ENCODE data around the gene NDUFS3. TPM values are rescaled to one million over a fixed set of nuclear protein-coding genes. Genes with fewer than 3 reads are reported as not detected.

The NDUFS3 gene
- total and polyA plus RNA-seq, 2 of the 13 experiments (the other 11 are each of a cell fraction or from before 2014, with no cell fraction given), result 151 to 184 TPM

- no peak for TF ChIP-seq AFF4 (CRISPR knock-in tag; IDR thresholded peaks at IDR 0.05)
- TF ChIP-seq ZNF570 (CRISPR knock-in tag; IDR thresholded peaks at IDR 0.05; ENCODE audit: borderline replicate concordance), result no peak
- no peak; the same call in 1 of the 2 replicates for TF ChIP-seq TFAP4 (IDR thresholded peaks at IDR 0.05; ENCODE audit: borderline replicate concordance, low read depth)
- TF ChIP-seq RBFOX2 (IDR thresholded peaks at IDR 0.05; ENCODE audit: low read depth, low read length), result peak; percentile 95
- peak; percentile 74 for TF ChIP-seq HES4 (CRISPR knock-in tag; IDR thresholded peaks at IDR 0.05; ENCODE audit: borderline replicate concordance)
- TF ChIP-seq ZMYM4 (CRISPR knock-in tag; IDR thresholded peaks at IDR 0.05), result peak; percentile 94
- no peak for TF ChIP-seq ZNF253 (CRISPR knock-in tag; IDR thresholded peaks at IDR 0.05; ENCODE audit: borderline replicate concordance)
- TF ChIP-seq HNRNPLL (IDR thresholded peaks at IDR 0.05; ENCODE audit: low read depth, low read length, poor library complexity, severe bottlenecking), result peak; percentile 71
- TF ChIP-seq ZNF7 (CRISPR knock-in tag; IDR thresholded peaks at IDR 0.05), result no peak
- no peak for TF ChIP-seq SP2 (CRISPR knock-in tag; IDR thresholded peaks at IDR 0.05)
- 0 out of 2 replicates have a peak, but pooled peaks have one; percentile 26 for TF ChIP-seq HOMEZ (CRISPR knock-in tag; IDR thresholded peaks at IDR 0.05; ENCODE audit: low read depth)
- no peak for TF ChIP-seq ZBTB40 (IDR thresholded peaks at IDR 0.05)
- TF ChIP-seq ZBTB40 (CRISPR knock-in tag; IDR thresholded peaks at IDR 0.05), result no peak; the same call in 1 of the 2 replicates
Measured at GRCh38 chr11:47552566-47553405, 26.1 kb upstream of the NDUFS3 start, which contains the start of gene CELF1 (continued).

All from HepG2 (cell line).